Kidney (tissue), 14 donors: ENCODE data around the gene PCDHB2. TPM values are rescaled to one million over a fixed set of nuclear protein-coding genes. Genes with fewer than 3 reads are reported as not detected.
"Not testable (repeated sequence)": the region's sequence is repeated elsewhere in the genome, so short reads cannot be mapped to it uniquely, and the experiment has no call there.

Source experiments
- DNase-seq, 5 donors: peaks; one replicate each; pipeline ENCODE4 v3.0.0-alpha.2; 2013 to 2020
- FAIRE-seq: peaks from 2 replicates; lab custom pipeline; 2012; peaks lifted over from hg19 to GRCh38; lab: Jason Lieb, UNC
- H3K27ac ChIP-seq, 2 donors: one replicate each; pipeline ENCODE4 v1.7.0; 2013; ENCODE audit warnings: low read depth in 2 of 2, low read length in 2 of 2, inconsistent platforms in 1 of 2
- H3K27me3 ChIP-seq: one replicate; pipeline ENCODE4 v1.7.1; 2013; ENCODE audit warnings: low read length, inconsistent platforms; ENCODE audit not compliant: control insufficient read depth, insufficient read depth
- H3K36me3 ChIP-seq, 3 donors: one replicate each; pipeline versions ENCODE4 v1.7.0 to v1.7.1; 2013; ENCODE audit warnings: low read length in 3 of 3, control low read depth in 1 of 3, inconsistent platforms in 1 of 3; ENCODE audit not compliant: insufficient read depth in 3 of 3, control insufficient read depth in 2 of 3
- H3K4me1 ChIP-seq, 3 donors: one replicate each; pipeline versions ENCODE4 v1.7.0 to v1.7.1; 2013; ENCODE audit warnings: low read length in 3 of 3, inconsistent platforms in 1 of 3, low read depth in 1 of 3; ENCODE audit not compliant: control insufficient read depth in 2 of 3, insufficient read depth in 2 of 3
- H3K4me3 ChIP-seq, 3 donors: one replicate each; pipeline versions ENCODE4 v1.7.0 to v1.8.1; 2013; ENCODE audit warnings: low read length in 3 of 3, control low read depth in 1 of 3, inconsistent platforms in 1 of 3
- H3K9ac ChIP-seq, 3 donors: one replicate each; pipeline versions ENCODE4 v1.7.0 to v1.7.1; 2013; ENCODE audit warnings: low read length in 3 of 3, control low read depth in 1 of 3, inconsistent platforms in 1 of 3
- H3K9me3 ChIP-seq, 3 donors: one replicate each; pipeline versions ENCODE4 v1.7.0 to v1.7.1; 2013; ENCODE audit warnings: low read length in 3 of 3, control low read depth in 1 of 3, inconsistent platforms in 1 of 3; ENCODE audit not compliant: control insufficient read depth in 2 of 3, insufficient read depth in 1 of 3
- intact Hi-C: fragments of 100-400 bp; cut with DNase I; formaldehyde crosslinking; loops from one replicate; pipeline ENCODE4 v1.11.1; 2022
- polyA plus RNA-seq: library from polyadenylated mRNA; stranded (reverse); fragments of 350-450 nt; fragmentation: Illumina TruSeq; extraction: RNeasy Lipid Tissue Mini Kit (QIAGEN cat#74804); gene quantifications from one replicate; pipeline ENCODE4 v1.2.3, GENCODE V29; 2014; ENCODE audit warnings: low read depth, low replicate concordance; ENCODE audit not compliant: insufficient read depth
- total RNA-seq: library from RNA; stranded (reverse); fragmentation: NEBNext Ultra II Directional; extraction: Animal tissue kit (Norgen Biotek cat#: 25700); gene quantifications from one replicate; pipeline ENCODE4 v1.2.1, GENCODE V29; 2021
- TF ChIP-seq, protein P1 (sequence below): IDR thresholded peaks from 3 replicates; pipeline ENCODE4 v1.5.1; 2012; ENCODE audit warnings: mild to moderate bottlenecking, moderate library complexity, borderline replicate concordance; ENCODE audit not compliant: insufficient read depth; ENCODE audit errors: extremely low read depth
- donor health status: control.
- donor health status: control.
- donor health status: control.
- donor health status: control.
- donor health status: control.
- donor health status: DM: yes; HTN: yes; CAD: no.
- donor health status: Normal renal cell carcinoma (clear cell type).

The PCDHB2 gene
- total and polyA plus RNA-seq, 2 donors from 2014 or later: 2.2 to 2.9 TPM

DNA sequence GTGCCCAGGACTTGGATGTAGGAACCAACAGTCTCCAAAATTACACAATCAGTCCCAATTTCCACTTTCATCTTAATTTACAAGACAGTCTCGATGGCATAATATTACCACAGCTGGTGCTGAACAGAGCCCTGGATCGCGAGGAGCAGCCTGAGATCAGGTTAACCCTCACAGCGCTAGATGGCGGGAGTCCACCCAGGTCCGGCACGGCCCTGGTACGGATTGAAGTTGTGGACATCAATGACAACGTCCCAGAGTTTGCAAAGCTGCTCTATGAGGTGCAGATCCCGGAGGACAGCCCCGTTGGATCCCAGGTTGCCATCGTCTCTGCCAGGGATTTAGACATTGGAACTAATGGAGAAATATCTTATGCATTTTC is 837 bp downstream of the PCDHB2 start:
- H3K9me3 ChIP-seq: peaks cover 0 to 28% (median 4%) of the 10 kb centered on the region in 3 donors
- no peaks in the 10 kb centered on the region for H3K4me1 ChIP-seq
- no peak for FAIRE-seq
- peak overlapping the region in 1 of 3 donors; percentile 50 for H3K4me3 ChIP-seq
- intact Hi-C loops: no loop called here
- H3K27me3 ChIP-seq: no peaks in the 10 kb centered on the region
- TF ChIP-seq, protein P1, sequence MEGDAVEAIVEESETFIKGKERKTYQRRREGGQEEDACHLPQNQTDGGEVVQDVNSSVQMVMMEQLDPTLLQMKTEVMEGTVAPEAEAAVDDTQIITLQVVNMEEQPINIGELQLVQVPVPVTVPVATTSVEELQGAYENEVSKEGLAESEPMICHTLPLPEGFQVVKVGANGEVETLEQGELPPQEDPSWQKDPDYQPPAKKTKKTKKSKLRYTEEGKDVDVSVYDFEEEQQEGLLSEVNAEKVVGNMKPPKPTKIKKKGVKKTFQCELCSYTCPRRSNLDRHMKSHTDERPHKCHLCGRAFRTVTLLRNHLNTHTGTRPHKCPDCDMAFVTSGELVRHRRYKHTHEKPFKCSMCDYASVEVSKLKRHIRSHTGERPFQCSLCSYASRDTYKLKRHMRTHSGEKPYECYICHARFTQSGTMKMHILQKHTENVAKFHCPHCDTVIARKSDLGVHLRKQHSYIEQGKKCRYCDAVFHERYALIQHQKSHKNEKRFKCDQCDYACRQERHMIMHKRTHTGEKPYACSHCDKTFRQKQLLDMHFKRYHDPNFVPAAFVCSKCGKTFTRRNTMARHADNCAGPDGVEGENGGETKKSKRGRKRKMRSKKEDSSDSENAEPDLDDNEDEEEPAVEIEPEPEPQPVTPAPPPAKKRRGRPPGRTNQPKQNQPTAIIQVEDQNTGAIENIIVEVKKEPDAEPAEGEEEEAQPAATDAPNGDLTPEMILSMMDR: no peak
- no peak overlapping the region for H3K27ac ChIP-seq
- no peak overlapping the region for H3K9ac ChIP-seq
- no peaks in the 10 kb centered on the region for H3K36me3 ChIP-seq
- DNase-seq: peak in 1 of 5 donors; percentile 41

DNA sequence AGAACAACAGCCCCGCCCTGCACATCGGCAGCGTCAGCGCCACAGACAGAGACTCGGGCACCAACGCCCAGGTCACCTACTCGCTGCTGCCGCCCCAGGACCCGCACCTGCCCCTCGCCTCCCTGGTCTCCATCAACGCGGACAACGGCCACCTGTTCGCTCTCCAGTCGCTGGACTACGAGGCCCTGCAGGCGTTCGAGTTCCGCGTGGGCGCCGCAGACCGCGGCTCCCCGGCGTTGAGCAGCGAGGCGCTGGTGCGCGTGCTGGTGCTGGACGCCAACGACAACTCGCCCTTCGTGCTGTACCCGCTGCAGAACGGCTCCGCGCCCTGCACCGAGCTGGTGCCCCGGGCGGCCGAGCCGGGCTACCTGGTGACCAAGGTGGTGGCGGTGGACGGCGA is 1.8 kb downstream of the PCDHB2 start:
- H3K4me3 ChIP-seq, FAIRE-seq, H3K27me3 ChIP-seq, H3K4me1 ChIP-seq, H3K36me3 ChIP-seq, H3K9ac ChIP-seq, intact Hi-C loops, H3K27ac ChIP-seq: not testable (repeated sequence)
- DNase-seq: peak in 1 of 5 donors; percentile 48
- peaks cover 0 to 38% (median 4%) of the 10 kb centered on the region in 3 donors for H3K9me3 ChIP-seq

DNA sequence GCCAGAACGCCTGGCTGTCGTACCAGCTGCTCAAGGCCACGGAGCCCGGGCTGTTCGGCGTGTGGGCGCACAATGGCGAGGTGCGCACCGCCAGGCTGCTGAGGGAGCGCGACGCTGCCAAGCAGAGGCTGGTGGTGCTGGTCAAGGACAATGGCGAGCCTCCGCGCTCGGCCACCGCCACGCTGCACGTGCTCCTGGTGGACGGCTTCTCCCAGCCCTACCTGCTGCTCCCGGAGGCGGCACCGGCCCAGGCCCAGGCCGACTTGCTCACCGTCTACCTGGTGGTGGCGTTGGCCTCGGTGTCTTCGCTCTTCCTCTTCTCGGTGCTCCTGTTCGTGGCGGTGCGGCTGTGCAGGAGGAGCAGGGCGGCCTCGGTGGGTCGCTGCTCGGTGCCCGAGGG is 2.2 kb downstream of the PCDHB2 start:
- H3K27me3 ChIP-seq, H3K9ac ChIP-seq, H3K27ac ChIP-seq, H3K4me1 ChIP-seq, H3K36me3 ChIP-seq, intact Hi-C loops, FAIRE-seq, DNase-seq, H3K4me3 ChIP-seq: not testable (repeated sequence)
- H3K9me3 ChIP-seq: peaks cover 0 to 39% (median 4%) of the 10 kb centered on the region in 3 donors

DNA sequence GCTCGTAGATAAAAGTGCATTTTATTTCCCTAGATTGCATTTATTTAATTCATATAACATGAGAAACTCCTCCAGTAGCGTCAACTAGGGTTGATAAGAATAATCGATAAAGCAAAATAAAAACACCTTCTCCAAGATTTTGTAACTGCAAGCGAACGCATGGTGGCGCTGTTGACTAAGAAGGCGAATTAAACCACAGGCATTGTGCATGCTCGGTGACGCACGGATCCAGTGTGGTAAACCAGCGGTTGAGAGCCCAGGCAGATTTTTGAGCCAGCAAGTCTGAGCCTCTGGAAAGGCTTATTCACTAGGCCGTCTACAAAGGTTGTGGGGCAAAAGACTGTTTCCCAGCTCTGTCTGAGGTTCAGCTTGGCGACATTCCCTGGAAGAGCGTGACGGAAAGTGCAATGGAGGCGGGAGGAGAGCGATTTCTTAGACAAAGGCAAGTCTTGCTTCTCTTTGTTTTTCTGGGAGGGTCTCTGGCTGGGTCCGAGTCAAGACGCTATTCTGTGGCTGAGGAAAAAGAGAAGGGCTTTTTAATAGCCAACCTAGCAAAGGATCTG is 5.9 kb downstream of the PCDHB2 start, which contains the start of gene PCDHB3:
PCDHB3 (plus strand) TSS at position 231 of the 563 bp plus-strand sequence; CDS start at position 408, 177 bp downstream.
- intact Hi-C loops: no loop called here
- TF ChIP-seq, protein P1: peak; percentile 22
- Histone ChIP-seq H3K27ac (no peak within 1 kb of the TSS), H3K9ac (no peak within 1 kb of the TSS), H3K4me3 (peak within 1 kb of the TSS; percentile 26 to 59 (median 53)), H3K36me3 (no peaks in the 10 kb centered on the region), H3K4me1 (no peaks in the 10 kb centered on the region), H3K27me3 (no peaks in the 10 kb centered on the region), H3K9me3 (peaks cover 0 to 22% (median 3%) of the 10 kb centered on the region in 3 donors)
- peak in 4 of 5 donors; percentile 34 to 64 (median 49) for DNase-seq
- no peak for FAIRE-seq
